HCT116 (cell line): ENCODE measurements around the gene FEZF2. TPM values are rescaled to one million over a fixed set of nuclear protein-coding genes. Genes with fewer than 3 reads are reported as not detected.

ENCODE experiments used
- ATAC-seq: fragments of 200-7000 bp; cut with Tn5 transposase; 2 replicates; pipeline ENCODE4 v1.9.1; 2020; ENCODE audit warnings: mild to moderate bottlenecking, moderate library complexity
- BruUV-seq: library from RNA; stranded (reverse); fragments of 400-500 nt; replicated peaks from 2 replicates; lab custom pipeline; 2021; lab: Mats Ljungman, UMichigan
- CTCF ChIA-PET: fragments of 300-600 bp; sonication (Branson Sonifier 250); formaldehyde crosslinking; loops from one replicate; lab custom pipeline; 2021; ENCODE audit warnings: antibody characterized with exemption; lab: Charles Lee
- POLR2A ChIA-PET: fragments of 300-600, 350-600 bp; sonication (Branson Sonifier 250); formaldehyde crosslinking; loops from one replicate; lab custom pipeline; 2021; ENCODE audit warnings: antibody characterized with exemption; lab: Charles Lee
- RAD21 ChIA-PET, 2 experiments: fragments of 300-600 bp; sonication (Branson Sonifier 250); formaldehyde crosslinking; loops; one replicate each; lab custom pipeline; 2023; ENCODE audit warnings: low total read pairs in 2 of 2; ENCODE audit not compliant: uncharacterized antibody in 2 of 2, unreplicated experiment in 2 of 2, low non-redundant PET in 1 of 2; lab: Charles Lee
- DNase-seq: peaks from one replicate; pipeline ENCODE4 v3.0.0-alpha.2; 2010; ENCODE audit warnings: low read depth, low spot score
- H2AFZ ChIP-seq: fragments of 200-600 bp; shearing (Covaris generic), sonication (generic); 2 replicates; pipeline ENCODE4 v1.6.1; 2017; ENCODE audit warnings: low read depth, mixed run types, mixed read lengths, antibody characterized with exemption, low read length; ENCODE audit not compliant: poor library complexity, severe bottlenecking
- H3K27ac ChIP-seq: 2 replicates; pipeline ENCODE4 v1.5.1; 2012; ENCODE audit warnings: low read depth, low read length
- H3K27me3 ChIP-seq: fragments of 200-600 bp; sonication (generic); 2 replicates; pipeline ENCODE4 v1.6.1; 2016; ENCODE audit warnings: mixed run types, low read length, mixed read lengths; ENCODE audit not compliant: insufficient read depth
- H3K36me3 ChIP-seq, 2 experiments: fragments of 200-500 bp in 1 of 2; fragments of 200-600 bp in 1 of 2; sonication (Bioruptor generic) in 1 of 2; sonication (generic) in 1 of 2; 2 replicates each; pipeline versions ENCODE4 v1.5.1 to v1.6.1; 2014 to 2016; ENCODE audit warnings: low read length in 2 of 2, inconsistent platforms in 1 of 2, mixed read lengths in 1 of 2, mixed run types in 1 of 2; ENCODE audit not compliant: insufficient read depth in 2 of 2, control insufficient read depth in 1 of 2
- H3K4me1 ChIP-seq, 2 experiments: fragments of 200-600 bp in 1 of 2; sonication (generic) in 1 of 2; 2 replicates each; pipeline versions ENCODE4 v1.5.1 to v1.6.1; 2012 to 2017; ENCODE audit warnings: low read length in 2 of 2, inconsistent platforms in 1 of 2, mild to moderate bottlenecking in 1 of 2, mixed read lengths in 1 of 2, mixed run types in 1 of 2, moderate library complexity in 1 of 2; ENCODE audit not compliant: insufficient read depth in 2 of 2, control insufficient read depth in 1 of 2
- H3K4me2 ChIP-seq: fragments of 200-600 bp; sonication (generic); 2 replicates; pipeline ENCODE4 v1.6.1; 2017; ENCODE audit warnings: mixed run types, low read length, mixed read lengths
- H3K4me3 ChIP-seq, 2 experiments: fragments of 200-600 bp in 1 of 2; sonication (generic) in 1 of 2; replicated peaks in 1 of 2; 2 replicates each; pipeline ENCODE4 v1.5.1; 2011 to 2016; ENCODE audit warnings: low read length in 2 of 2, control low read depth in 1 of 2, low read depth in 1 of 2, mild to moderate bottlenecking in 1 of 2, mixed read lengths in 1 of 2, mixed run types in 1 of 2
- H3K79me2 ChIP-seq: fragments of 200-600 bp; sonication (generic); 2 replicates; pipeline ENCODE4 v1.6.1; 2017; ENCODE audit warnings: mild to moderate bottlenecking, mixed run types, low read length, moderate library complexity, mixed read lengths; ENCODE audit not compliant: insufficient read depth
- H3K9ac ChIP-seq: fragments of 200-600 bp; sonication (generic); 2 replicates; pipeline ENCODE4 v1.6.1; 2016; ENCODE audit warnings: low read length, mixed read lengths
- H3K9me2 ChIP-seq: fragments of 200-600 bp; sonication (generic), shearing (Covaris generic); 2 replicates; pipeline ENCODE4 v1.6.1; 2017; ENCODE audit warnings: mixed run types, mild to moderate bottlenecking, moderate library complexity; ENCODE audit not compliant: insufficient read depth
- H3K9me3 ChIP-seq, 2 experiments: fragments of 200-500 bp in 1 of 2; fragments of 200-600 bp in 1 of 2; sonication (Bioruptor generic) in 1 of 2; sonication (generic) in 1 of 2; 2 replicates each; pipeline ENCODE4 v1.6.1; 2014 to 2017; ENCODE audit warnings: low read length in 2 of 2, mixed read lengths in 2 of 2, inconsistent platforms in 1 of 2, low read depth in 1 of 2, mild to moderate bottlenecking in 1 of 2, mixed run types in 1 of 2, moderate library complexity in 1 of 2; ENCODE audit not compliant: control insufficient read depth in 1 of 2, insufficient read depth in 1 of 2
- H4K20me1 ChIP-seq: fragments of 200-600 bp; sonication (generic), shearing (Covaris generic); 2 replicates; pipeline ENCODE4 v1.6.1; 2017; ENCODE audit warnings: mixed run types, mild to moderate bottlenecking, moderate library complexity; ENCODE audit not compliant: insufficient read depth
- EZH2 ChIP-seq: fragments of 200-600 bp; sonication (generic); IDR thresholded peaks from 2 replicates; pipeline ENCODE4 v1.6.1; 2017; ENCODE audit warnings: antibody characterized with exemption, mixed run types
- EZH2phosphoT487 ChIP-seq: fragments of 200-600 bp; IDR thresholded peaks from 2 replicates; pipeline ENCODE4 v1.6.1; 2018; ENCODE audit warnings: antibody characterized with exemption, borderline replicate concordance
- POLR2A ChIP-seq: IDR thresholded peaks from 2 replicates; pipeline ENCODE4 v1.7.0; 2011; ENCODE audit warnings: borderline replicate concordance; ENCODE audit not compliant: insufficient read depth, insufficient read length; ENCODE audit errors: extremely low read depth
- RAD21 ChIP-seq: IDR thresholded peaks from 2 replicates; pipeline ENCODE4 v1.6.1; 2012; ENCODE audit warnings: low read depth, mild to moderate bottlenecking
- SIN3A ChIP-seq: IDR thresholded peaks from 2 replicates; pipeline ENCODE4 v1.6.1; 2012; ENCODE audit warnings: low read depth
- SP1 ChIP-seq: IDR thresholded peaks from 2 replicates; pipeline ENCODE4 v1.6.1; 2012; ENCODE audit warnings: low read depth
- YY1 ChIP-seq: IDR thresholded peaks from 2 replicates; pipeline ENCODE4 v1.6.1; 2011; ENCODE audit warnings: low read length, low read depth, moderate library complexity, mild to moderate bottlenecking; ENCODE audit not compliant: insufficient replicate concordance; ENCODE audit errors: extremely low read depth
- intact Hi-C: fragments of 100-400 bp; cut with micrococcal nuclease; formaldehyde crosslinking; loops from 2 replicates; pipeline ENCODE4 v1.10.0; 2022
- total RNA-seq: library from RNA; stranded (reverse); gene quantifications from one replicate; pipeline ENCODE4 v1.2.1, GENCODE V29; 2021; ENCODE audit not compliant: unreplicated experiment
- TF ChIP-seq, protein P1 (sequence below): IDR thresholded peaks from 2 replicates; pipeline ENCODE4 v1.6.1; 2012

The FEZF2 gene
- total RNA-seq, 1 experiment from 2014 or later, result not detected

DNA sequence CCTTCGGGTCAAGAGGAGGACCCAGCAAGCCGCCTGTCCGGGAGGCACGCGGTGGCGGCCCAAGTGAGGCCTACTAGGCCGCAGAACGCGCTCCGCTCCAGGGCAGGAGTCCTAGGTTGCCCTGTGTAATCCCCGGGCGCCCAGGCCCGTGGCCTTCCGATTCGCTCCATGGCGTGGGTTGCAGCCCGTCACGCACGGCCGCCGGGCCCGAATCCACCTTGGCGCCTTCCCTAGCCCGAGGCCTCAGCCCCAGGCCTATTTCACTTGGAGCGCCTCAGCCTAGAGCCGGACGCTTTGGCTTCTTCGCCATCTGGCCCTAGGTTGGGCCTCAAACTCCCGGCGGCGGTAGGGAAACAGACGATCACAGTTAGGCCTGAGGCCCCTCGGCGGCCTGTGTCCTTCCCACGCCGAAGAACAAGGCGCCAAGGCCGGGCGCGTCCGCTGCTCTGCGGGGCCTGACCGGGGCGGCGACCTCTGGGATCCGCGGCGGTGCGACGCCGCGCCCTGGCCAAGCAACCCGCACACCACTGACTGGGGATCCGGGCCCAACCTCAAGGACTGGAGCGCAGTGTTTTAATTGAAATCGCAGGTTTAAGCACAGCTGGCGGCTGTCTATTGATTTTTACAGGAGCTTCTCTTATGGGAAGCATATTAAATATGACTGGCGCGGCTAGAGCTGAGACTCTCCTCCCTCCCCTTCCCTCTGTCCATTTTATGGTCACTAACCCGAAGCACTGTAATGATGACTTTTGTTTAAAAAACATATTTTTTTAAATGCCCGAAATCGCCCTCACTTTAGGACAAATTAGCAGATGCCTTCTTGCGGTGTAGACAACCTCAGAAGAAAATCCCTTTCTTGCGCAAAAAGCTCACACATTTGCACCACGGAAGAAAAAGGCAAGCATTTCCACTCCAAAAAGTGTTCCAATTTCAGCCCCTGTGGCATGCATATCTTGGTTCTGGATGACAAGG lies 3.8 kb upstream of the FEZF2 start:
- POLR2A ChIA-PET, result no interaction called here

DNA sequence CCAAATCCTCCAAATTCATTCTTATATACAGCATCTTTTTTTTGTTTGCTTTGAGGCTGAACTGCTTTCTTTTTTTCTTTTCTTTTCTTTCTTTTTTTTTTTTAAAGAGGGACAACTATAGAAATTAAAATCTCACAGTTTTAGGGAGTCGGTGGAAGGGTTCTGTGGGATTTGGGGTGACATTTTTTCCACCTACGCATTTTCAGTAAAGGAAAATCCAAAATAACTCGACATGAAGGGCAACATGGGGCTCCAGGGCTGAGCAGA lies 3.0 kb upstream of the FEZF2 start:
- Histone ChIP-seq H3K9me2 (no peaks in the 10 kb centered on the region), H3K27ac (no peak overlapping the region), H3K9ac (no peak overlapping the region), H3K4me2 (no peak overlapping the region), H3K36me3 (no peaks in the 10 kb centered on the region), H3K9me3 (no peaks in the 10 kb centered on the region), H3K4me1 (no peaks in the 10 kb centered on the region), H3K79me2 (no peaks in the 10 kb centered on the region), H4K20me1 (no peaks in the 10 kb centered on the region), H3K4me3 (no peak overlapping the region), H3K27me3 (peaks cover 33% of the 10 kb centered on the region)
- BruUV-seq, result no TSS peak
- ChIA-PET RAD21 (no interaction called here), POLR2A (no interaction called here), CTCF (no interaction called here)
- ATAC-seq, result no peak
- intact Hi-C loops, result no loop called here
- no peak for DNase-seq
- TF ChIP-seq POLR2A (no peak), SP1 (no peak)
- TF ChIP-seq, all 23 proteins: peak for 0
- no peak overlapping the region for H2AFZ ChIP-seq

More for the DNA sequence above, 3.8 kb upstream of the FEZF2 start:
- ATAC-seq, result no peak
- Histone ChIP-seq H3K4me2 (no peak overlapping the region), H4K20me1 (no peaks in the 10 kb centered on the region), H3K9me2 (no peaks in the 10 kb centered on the region), H3K4me3 (no peak overlapping the region), H3K27ac (no peak overlapping the region), H3K27me3 (peaks cover 38% of the 10 kb centered on the region), H3K79me2 (no peaks in the 10 kb centered on the region), H3K4me1 (no peaks in the 10 kb centered on the region), H3K9me3 (no peaks in the 10 kb centered on the region), H3K9ac (no peak overlapping the region), H3K36me3 (no peaks in the 10 kb centered on the region), H2AFZ (no peak overlapping the region)
- intact Hi-C loops, result no loop called here
- ChIA-PET CTCF (no interaction called here), RAD21 (no interaction called here)
- TF ChIP-seq RAD21, result no peak
- TF ChIP-seq SIN3A, result no peak
- no peak for TF ChIP-seq SP1
- TF ChIP-seq EZH2, result no peak
- TF ChIP-seq YY1, result no peak
- TF ChIP-seq EZH2phosphoT487, result no peak
- TF ChIP-seq, protein P1, sequence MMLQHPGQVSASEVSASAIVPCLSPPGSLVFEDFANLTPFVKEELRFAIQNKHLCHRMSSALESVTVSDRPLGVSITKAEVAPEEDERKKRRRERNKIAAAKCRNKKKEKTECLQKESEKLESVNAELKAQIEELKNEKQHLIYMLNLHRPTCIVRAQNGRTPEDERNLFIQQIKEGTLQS, result no peak
- DNase-seq, result no peak
- no TSS peak for BruUV-seq
